Effector CD4-positive, alpha-beta T cell (primary cell): ENCODE results near the gene SLC38A7.
"Not testable (repeated sequence)": the region's sequence is repeated elsewhere in the genome, so short reads cannot be mapped to it uniquely, and the experiment has no call there.

Experiments
- DNase-seq: peaks from one replicate; pipeline ENCODE4 v3.0.0-alpha.2; 2020
- total RNA-seq: gene quantifications from one replicate; lab custom pipeline; 2026; lab: John Stamatoyannopoulos, UW

Gene SLC38A7, protein sequence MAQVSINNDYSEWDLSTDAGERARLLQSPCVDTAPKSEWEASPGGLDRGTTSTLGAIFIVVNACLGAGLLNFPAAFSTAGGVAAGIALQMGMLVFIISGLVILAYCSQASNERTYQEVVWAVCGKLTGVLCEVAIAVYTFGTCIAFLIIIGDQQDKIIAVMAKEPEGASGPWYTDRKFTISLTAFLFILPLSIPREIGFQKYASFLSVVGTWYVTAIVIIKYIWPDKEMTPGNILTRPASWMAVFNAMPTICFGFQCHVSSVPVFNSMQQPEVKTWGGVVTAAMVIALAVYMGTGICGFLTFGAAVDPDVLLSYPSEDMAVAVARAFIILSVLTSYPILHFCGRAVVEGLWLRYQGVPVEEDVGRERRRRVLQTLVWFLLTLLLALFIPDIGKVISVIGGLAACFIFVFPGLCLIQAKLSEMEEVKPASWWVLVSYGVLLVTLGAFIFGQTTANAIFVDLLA
- total RNA-seq, result 5.3 reads per million, percentile 20 among the genes with 10 or more reads in this experiment

DNA sequence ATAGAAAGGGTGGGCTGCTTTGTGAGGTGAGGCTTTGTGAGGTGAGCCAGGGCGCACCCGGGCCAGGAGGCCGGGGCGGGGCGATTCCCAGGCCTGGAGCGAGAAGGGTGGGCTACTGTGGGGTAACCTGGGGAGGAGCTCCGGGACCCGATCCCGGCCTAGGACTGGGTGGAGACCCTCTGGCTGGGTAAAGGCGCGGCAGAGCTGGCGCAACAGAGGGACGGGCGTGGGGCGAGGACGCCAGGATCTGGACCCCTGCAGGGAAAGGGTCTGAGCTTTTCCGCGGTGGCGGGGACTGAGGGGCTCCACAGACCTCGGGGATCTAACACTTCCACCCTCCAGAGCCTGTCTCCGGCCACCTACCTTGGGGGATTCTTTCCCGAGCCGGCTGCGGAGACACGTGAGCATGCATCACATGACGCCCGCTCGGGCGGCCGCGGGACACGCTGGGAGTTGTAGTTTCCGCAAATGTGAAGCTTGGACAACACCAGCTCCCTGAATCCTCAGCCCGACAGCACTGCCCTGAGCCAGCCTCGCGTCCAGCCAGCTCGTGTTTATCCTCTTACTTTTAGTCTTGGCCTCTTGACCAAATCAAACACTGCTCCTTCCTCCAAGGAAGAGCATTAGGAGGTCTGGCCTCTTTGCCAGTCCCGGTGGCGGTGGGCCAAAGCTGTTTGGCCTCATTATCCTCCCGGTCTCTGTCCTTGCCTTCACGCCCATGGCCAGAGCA, at the start of gene SLC38A7:
TSS of gene SLC38A7 (minus strand) at position 417 of the 730 bp plus-strand sequence. CDS start 4,644 bp downstream, outside the sequence.
- DNase-seq, result peak; percentile 59

DNA sequence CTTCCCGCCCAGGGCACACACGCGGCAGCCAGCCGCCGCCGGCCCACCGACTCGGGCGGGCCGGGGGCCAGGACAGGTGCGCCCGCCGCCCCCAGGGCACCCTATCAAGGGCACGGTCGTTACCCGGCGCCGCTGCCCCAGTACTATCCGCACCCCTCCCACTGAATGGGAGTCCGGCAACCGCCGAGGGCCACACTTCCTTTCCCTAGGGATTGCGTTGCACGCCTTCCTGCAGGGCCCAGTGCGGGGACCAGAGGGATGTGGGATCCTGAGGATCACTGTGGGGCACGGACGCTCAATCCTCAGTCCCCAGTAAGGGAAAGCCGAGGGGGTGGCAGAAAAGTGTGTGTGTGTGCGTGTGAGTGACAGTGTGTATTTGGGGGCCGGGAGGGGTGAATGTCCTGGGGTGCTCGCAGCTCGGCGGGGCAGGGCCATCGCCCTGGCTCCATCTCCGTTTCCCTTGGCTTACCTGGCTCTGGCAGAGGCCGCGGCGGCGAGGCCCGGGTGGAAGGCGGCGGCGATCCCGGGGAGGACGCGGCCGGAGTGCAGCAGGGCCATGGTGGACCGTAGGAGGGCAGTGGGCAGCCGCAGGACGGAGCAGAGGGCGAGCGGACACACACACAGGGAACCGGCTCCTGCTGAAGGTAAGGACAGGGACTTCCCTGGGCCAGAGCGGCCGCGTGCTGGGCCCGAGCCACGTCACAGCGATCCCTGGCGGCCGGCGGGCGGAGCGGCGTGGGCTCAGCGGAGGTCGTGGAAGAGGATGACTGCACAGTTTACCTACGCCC, 49.3 kb upstream of the SLC38A7 start, which contains the start of gene GOT2:
TSS of gene GOT2 (minus strand) at position 646 of the 788 bp plus-strand sequence. CDS start at position 558, 88 bp downstream.
- peak; percentile 62 for DNase-seq

DNA sequence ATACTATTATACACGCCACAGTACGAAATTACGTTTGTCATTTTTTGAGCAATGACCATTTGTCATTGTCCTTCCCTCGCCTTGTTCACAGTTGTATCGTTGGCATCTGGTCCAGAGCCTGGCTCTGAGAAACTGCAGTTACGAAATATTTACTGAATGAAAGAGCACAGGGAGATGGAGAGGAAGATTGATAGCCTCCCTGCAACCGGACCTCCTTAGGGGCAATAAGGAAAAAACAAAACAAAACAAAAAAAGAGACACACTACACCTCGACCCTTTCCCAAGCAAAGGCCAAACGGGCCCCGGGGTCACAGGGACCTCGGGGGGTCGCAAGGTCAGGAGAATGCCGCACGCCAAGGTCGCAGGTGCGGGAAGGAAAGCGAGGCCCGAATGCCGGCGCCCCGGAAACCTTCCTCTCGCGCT, 48.7 kb upstream of the SLC38A7 start:
- DNase-seq, result no peak

DNA sequence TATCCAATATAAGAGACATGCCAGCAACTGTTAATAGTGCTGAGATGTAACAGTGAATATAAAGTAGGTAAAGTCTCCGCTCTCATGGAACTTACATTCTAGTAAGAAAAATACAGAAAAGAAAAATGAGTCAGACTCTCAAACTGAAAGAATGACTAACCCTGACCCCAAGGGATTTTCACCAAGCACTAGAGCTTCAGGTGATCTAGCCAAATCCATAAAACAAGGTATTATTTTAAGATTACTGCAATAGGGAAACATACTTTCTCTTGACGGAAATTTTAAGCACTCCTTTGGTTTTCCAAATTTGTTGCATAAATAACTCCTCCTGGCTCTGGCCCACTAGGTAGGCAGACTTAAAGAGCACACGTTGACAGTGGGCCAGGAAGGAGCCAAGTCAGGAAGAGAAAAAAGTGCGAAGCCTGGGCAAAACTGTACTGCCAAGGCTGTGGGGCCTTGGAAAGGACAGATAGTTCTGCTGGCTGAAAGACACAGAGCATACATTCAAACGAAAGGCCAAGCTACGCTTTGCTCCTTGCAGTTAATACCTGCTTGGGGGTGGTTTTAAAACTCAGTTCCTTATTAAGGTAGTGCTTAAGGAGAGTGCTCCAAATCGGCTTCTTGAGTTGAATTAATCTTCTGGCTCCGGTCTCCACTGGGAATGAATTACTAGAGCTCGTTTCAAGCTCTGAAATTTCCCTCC, 48.1 kb upstream of the SLC38A7 start:
- DNase-seq, result no peak

DNA sequence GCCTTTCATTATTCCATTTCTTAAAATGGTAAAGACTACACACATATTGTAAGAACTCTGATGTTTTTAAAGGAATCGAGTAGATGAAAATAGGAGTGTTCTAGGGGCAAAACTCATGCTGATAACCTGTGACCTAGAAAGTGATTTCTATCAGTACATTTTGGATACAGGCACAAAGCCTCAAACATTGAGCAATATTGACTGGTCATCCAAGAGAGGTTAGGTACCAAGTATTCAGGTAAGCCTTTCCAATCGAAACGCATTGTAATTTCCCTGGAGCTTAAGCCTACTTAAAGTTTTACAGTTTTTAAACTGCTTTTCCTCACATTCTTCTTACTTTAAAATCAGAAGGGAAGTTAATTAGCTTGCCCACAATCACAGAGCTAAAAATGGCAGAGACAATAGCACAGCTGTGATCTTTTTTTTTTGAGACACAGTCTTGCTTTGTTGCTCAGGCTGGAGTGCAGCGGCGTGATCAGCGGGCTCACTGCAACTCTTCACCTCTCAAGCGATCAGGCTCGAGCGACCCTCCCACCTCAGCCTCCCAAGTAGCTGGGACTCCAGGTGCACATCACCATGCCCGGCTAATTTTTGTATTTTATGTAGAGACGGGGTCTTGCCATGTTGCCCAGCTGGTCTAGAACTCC, 46.3 kb upstream of the SLC38A7 start:
- DNase-seq, result no peak

DNA sequence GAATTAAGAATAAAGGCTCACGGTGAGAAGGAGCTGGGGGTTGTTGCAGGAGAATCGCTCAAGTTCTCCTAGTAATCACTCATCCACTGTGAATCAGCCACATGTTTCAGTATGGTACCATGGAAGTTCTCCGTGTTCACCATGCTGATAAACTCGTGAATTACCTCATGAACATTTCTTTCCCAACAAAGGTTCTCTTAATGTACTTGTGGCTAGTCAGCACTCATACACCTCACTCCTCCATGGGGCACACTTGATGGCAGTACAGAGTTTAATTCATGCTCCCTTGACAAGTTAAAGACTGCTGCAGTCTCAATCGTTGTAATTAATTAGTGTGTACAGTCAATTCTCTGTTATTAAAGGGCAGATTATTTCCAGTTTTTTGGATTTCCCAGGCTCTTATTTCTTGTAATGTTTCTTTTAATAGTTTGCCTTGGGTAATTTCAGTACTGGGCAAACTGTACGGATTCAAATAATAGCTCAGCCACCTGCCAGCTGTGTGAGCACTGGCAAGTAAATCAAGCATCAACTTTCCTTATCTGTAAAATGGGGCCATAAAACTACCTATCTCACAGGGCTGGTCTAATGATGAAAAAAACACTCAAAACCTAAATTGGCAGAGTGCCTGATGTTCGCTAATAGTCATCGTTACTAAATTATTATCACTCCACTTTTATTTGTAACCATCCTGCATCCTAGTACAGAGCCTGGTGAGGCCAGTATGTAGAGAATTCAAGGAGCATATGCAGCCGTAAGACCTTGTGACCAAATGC, 43.4 kb upstream of the SLC38A7 start:
- DNase-seq, result no peak

DNA sequence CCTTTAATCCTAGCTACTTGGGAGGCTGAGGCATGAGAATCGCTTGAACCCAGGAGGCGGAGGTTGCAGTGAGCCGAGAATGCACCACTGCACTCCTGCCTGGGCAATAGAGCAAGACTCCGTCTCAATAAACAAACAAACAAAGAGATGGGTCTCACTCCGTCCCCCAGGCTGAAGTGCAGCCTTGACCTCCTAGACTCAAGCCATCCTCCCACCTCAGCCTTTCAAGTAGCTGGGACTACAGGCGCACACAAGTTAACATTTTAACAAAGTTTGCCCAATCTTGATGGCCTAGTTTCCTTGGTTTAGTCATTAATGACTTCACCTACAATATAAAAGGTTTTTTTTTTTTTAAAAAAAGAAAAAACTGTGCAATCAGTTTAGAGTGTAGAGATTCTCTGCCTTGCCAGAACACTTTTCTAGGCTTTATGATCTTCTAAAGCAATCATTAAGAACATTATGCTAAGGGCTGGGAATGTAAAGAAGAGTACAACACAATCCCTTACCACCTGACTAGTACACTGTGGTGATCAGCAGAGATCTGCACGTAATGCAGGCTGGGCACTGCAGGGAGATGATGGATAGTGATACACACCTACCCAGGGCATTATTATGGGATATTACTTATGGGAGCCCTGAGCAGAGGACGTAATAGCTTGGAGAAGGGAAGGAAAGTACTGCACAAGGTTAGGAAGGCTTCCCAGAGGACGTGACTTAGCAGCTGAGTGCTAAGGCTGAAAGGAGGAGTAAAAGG, 42.6 kb upstream of the SLC38A7 start:
- DNase-seq, result no peak

DNA sequence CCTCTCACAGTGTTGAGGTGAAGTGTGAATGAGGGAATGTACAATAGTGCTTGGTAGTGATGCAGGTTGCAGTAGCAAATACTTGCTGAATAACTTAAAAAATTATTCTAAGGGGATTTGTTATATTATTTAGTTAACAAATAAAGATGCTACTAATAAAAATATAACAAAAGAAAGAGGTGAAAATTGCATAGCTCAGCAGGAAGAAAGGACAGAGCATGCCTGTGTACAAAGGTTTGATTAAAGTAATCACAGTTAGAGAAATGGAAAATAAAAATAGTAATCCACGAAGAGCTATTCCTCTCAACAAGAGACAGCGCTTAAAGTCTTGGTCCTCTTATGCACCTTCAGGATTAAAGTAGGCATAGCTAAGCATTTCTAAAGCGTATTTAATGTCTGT, 38.5 kb upstream of the SLC38A7 start:
- DNase-seq, result no peak

DNA sequence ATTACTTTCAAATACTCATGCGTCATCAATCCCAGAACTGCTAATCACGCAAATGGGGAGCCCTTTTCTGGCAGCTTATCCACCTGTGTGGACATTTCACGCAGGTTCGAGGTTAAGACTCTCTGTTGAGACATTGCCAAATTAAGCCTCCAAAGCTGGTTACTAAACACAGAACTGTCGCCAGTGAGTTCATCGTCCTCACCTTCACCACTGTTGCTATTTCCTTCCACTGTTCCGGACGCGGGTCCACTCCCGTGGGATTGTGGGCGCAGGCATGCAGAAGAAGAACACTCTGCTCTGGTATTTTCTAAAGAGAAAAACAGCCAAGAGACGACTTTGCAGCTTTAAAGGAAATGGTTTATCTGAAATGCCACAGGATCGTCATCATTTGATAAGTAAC, 33.4 kb upstream of the SLC38A7 start:
- DNase-seq, result no peak

DNA sequence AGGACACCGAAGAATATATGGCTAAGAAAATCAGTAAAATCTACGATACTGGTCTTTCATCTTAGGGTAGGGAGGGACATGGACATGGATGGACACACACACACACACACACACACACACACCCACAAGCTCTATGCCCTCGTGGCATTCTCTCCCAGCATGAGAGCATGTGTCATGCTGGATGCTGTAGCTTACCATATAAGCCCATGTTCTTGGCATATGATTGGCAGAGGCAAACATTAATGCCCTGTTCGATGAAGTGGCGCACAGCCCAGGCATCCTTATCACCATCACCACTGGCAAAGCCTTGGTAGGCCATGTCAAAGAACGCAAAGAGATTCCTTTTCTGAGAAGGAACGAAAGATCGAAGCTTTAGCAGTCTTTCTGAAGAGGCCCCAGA, 31.9 kb upstream of the SLC38A7 start:
- no peak for DNase-seq

DNA sequence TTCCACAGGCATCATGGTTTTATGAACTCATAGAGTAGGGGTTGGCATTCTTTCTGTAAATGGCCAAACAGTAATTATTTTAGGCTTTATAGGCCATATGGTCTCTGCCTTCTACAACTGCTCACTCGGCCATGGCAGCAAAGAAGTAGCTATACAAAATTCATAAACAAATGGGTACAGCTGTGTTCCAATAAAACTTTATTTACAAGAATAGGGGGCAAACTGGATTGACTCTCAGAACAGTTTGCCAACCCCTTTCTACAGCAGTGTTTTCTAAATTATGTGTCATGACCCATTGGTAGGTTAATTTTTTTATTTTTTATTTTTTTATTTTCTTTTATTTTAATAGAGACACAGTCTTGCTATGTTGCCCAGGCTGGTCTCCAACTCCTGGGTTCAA, 29.2 kb upstream of the SLC38A7 start:
- DNase-seq, result no peak

DNA sequence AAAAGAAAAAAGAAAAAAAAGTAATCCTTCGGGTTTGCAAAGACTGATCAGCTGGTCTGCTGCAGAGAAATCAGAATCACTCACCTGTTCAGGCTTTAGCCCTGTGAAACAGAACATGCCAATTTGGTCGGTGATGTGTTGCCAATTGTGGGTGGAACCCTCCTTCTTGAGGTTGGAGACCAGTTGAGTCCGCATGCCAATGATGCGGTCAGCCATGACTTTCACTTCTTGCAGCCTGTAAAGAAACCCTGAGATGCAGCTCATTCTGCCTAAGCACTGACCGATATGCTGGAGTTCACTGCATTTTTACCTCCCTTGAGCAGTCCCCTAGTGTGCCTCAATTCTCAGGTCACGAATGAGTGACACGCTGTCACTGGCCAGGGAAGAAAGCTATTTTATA, 24.8 kb upstream of the SLC38A7 start:
- DNase-seq, result no peak

DNA sequence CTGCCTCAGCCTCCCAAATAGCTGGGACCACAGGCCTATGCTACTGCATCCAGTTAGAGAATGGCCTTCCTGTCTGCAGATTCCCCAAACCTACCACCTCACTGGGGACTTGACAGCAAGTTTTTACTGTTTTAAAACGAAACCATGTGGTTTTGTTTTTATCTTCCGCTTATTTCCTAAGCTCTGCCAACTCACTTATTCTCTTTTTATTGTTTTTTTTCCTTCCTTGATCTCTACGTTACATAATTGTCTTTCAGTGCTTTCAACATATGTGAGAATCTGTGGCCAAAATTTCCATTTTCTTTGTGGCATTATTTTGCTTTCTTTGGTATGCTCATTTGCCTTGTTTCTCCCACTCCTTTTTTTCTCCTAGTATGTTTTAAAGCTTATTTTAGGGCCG, 14.6 kb upstream of the SLC38A7 start:
- no peak for DNase-seq

DNA sequence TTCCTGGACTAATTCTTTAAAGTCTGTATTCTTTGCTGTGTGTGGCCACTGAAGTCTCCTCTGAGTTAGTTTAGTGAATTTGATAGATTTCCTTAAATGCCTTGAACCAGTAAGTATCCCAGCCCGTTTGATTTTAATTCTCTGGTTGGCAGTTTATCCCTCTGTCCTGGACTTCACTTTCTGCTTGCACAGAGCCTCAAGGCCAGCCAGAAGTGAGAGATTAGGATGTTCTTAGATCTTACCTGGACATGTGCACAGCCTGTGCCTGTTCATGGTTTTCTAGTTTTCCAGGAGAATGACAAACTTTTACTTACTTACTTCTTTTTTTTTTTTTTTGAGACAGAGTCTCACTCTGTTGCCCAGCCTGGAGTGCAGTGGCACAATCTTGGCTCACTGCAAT, 10.8 kb upstream of the SLC38A7 start:
- DNase-seq, result no peak

DNA sequence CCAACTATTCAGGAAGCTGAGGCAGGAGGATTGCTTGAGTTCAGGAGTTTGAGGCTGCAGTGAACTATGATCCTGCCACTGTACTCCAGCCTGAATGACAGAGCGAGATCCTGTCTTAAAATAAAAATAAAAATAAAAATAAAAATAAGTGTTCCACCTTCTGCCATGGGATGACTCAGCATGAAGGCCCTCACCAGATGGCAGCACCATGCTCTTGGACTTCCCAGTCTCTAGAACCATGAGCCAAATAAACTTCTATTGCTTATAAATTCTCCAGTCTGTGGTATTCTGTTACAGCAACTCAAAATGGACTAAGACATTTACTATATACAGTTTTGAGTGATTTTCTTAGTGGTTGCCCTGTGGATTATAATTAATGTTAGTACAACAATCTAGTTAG, 7.9 kb upstream of the SLC38A7 start:
- no peak for DNase-seq

DNA sequence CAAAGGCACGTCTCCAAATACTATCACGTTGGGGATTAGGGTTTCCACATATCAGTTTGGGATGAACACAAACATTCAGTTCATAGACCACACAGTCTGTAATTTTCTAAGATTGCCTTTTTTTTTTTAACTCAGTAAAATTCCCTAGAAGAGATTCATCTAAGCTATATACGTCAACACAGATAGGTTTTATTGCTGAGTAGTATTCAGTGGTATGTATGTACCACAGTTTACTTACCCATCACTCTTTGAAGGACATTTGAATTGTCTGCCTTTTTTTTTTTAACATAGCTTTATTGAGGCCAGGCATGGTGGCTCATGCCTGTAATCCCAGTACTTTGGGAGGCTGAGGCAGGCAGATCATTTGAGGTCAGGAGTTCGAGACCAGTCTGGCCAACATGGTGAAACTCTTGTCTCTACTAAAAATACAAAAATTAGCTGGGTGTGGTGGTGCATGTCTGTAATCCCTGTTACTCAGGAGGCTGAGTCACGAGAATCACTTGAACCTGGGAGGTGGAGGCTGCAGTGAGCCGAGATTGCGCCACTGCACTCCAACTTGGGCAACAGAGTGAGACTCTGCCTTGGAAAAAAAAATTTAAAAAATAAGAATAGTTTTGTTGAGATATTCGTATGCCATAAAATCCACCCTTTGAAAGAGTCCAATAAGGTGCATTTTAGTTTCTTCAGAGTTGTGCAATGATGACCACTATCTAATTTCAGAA, 2.6 kb upstream of the SLC38A7 start:
- not testable (repeated sequence) for DNase-seq

DNA sequence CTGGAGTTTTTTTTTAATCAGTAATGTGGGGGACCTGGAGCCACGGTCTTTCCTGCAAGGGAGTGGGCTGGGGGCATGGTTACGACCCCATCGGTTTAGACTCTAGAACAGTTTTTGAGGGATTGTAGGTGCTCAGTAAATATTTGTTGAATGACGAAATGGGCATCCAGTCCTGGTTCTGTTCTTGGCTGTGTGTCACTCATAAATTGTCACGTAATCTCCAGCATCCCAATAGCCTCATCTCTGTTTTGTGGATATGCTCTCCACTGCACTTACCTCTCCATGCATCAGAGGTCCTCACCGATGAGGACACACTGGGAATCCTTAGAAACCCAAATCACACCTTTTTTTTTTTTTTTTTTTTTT, 497 bp upstream of the SLC38A7 start:
- no peak for DNase-seq

DNA sequence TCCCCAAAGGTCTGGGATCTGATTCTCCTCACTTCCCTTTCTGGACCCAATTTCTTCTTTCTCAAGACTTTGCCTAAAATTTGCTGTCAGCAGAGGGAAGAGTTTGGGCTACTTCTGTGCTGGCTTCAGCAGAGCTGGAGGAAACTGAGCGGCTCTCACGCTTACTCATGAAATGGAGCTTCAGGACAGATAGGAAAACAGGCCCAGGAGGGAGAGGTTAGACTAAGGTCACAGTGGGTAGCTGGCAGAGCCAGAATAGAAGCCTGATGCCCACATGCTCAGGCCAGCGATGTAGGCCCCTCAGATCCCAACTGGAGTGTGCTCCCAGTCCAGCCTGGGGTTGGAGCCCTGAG, 593 bp downstream of the SLC38A7 start:
- DNase-seq, result no peak

DNA sequence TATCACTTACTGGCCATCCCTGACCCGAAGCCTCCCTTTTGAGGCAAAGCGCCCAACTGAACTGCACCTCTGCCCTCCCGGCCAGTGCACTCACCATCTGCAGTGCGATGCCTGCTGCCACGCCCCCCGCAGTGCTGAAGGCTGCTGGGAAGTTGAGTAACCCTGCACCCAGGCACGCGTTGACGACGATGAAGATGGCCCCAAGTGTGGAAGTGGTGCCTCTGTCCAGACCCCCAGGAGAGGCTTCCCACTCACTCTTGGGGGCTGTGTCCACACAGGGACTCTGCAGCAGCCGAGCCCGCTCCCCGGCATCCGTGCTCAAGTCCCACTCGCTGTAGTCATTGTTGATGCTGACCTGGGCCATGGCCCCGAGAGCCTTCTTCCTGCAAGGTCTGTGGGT, 4.8 kb downstream of the SLC38A7 start:
- no peak for DNase-seq

DNA sequence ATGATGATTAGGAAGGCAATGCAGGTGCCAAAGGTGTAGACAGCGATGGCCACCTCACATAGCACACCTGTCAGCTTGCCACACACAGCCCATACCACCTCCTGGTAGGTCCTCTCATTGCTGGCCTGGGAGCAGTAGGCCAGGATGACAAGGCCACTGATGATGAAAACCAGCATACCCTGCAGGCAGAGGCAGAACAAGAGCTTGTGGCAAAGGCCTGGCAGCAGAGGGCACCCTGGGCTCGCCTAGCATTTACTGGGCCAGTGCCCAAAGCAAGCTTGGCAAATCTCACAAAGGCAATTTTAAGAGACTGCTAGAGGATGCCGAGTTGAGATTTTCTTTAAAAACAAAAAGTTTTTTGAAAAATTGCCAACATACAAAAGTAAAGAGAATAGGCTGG, 5.9 kb downstream of the SLC38A7 start:
- no peak for DNase-seq
